Fibroblast of lung (primary cell): Measurements from ENCODE around the gene RPH3AL.

Experiments
- CTCF ChIP-seq, 2 donors: IDR thresholded peaks in 1 of 2; conservative IDR thresholded peaks in 1 of 2; 1 replicate in 1 of 2; 2 replicates in 1 of 2; pipeline ENCODE4 v1.5.1; 2011 to 2012; ENCODE audit warnings: low read length in 2 of 2, control low read depth in 1 of 2, inconsistent platforms in 1 of 2, low read depth in 1 of 2, mild to moderate bottlenecking in 1 of 2
- EZH2 ChIP-seq: IDR thresholded peaks from 2 replicates; pipeline ENCODE4 v1.5.1; 2012; ENCODE audit warnings: low read length, control low read depth, mild to moderate bottlenecking; ENCODE audit errors: missing control alignments

- TF ChIP-seq CTCF (conservative IDR thresholded peaks at IDR 0.05 in 1 of 2, IDR thresholded peaks at IDR 0.05 in 1 of 2; ENCODE audit: low read depth in 1 of 2, low read length in 2 of 2) (peak; percentile 26 to 31), EZH2 (no peak)
These were observed 188.0 kb downstream of the RPH3AL start for GRCh38 chr17:164303-165235.
